Cardiac fibroblast (primary cell): Measurements from ENCODE around the gene KCNJ10.

Experiments
- DNase-seq, 2 donors: peaks; one replicate each; pipeline versions ENCODE4 v3.0.0 to v3.0.0-alpha.2; 2010; ENCODE audit warnings: low read depth in 2 of 2
- H3K4me3 ChIP-seq, 2 donors: replicated peaks in 1 of 2; 1 replicate in 1 of 2; 2 replicates in 1 of 2; pipeline ENCODE4 v1.5.1; 2011; ENCODE audit warnings: low read depth in 2 of 2, low read length in 2 of 2, mild to moderate bottlenecking in 2 of 2, moderate library complexity in 1 of 2
- CTCF ChIP-seq: IDR thresholded peaks from one replicate; pipeline ENCODE4 v1.5.1; 2011; ENCODE audit warnings: low read depth, mild to moderate bottlenecking, low read length, inconsistent platforms

The KCNJ10 gene

GRCh38 chr1:159987186-159987585 lies 82.8 kb downstream of the KCNJ10 start:
- no peak overlapping the region for H3K4me3 ChIP-seq
- no peak for TF ChIP-seq CTCF
- DNase-seq = no peak

- no peak for TF ChIP-seq CTCF
- DNase-seq = no peak
- H3K4me3 ChIP-seq = no peak overlapping the region
These were observed 83.4 kb downstream of the KCNJ10 start for GRCh38 chr1:159986531-159986930.

- H3K4me3 ChIP-seq = no peak overlapping the region
- no peak for TF ChIP-seq CTCF
- no peak for DNase-seq
These were observed 83.9 kb downstream of the KCNJ10 start for GRCh38 chr1:159986093-159986492.

- TF ChIP-seq CTCF = no peak
- DNase-seq = no peak
- no peak overlapping the region for H3K4me3 ChIP-seq
These were observed 84.5 kb downstream of the KCNJ10 start for GRCh38 chr1:159985473-159985872.

- TF ChIP-seq CTCF = no peak
- no peak for DNase-seq
- no peak overlapping the region for H3K4me3 ChIP-seq
These were observed 86.3 kb downstream of the KCNJ10 start for GRCh38 chr1:159983681-159984080.

GRCh38 chr1:159982280-159982679 lies 87.7 kb downstream of the KCNJ10 start:
- no peak overlapping the region for H3K4me3 ChIP-seq
- no peak for TF ChIP-seq CTCF
- no peak for DNase-seq

GRCh38 chr1:159981351-159982055 lies 88.5 kb downstream of the KCNJ10 start:
- DNase-seq = no peak
- H3K4me3 ChIP-seq = no peak overlapping the region
- TF ChIP-seq CTCF = no peak
